GM21381 (cell line): ENCODE results near the gene SUPT3H.
A peak's percentile ranks its signal among the peaks of the same experiment; 100 is the strongest.
"Not testable (repeated sequence)": the region's sequence is repeated elsewhere in the genome, so short reads cannot be mapped to it uniquely, and the experiment has no call there.

Experiments used
- ATAC-seq: cut with Tn5 transposase; IDR thresholded peaks from one replicate; pipeline ENCODE4 v1.9.1; 2021; ENCODE audit warnings: mild to moderate bottlenecking, moderate library complexity; ENCODE audit not compliant: unreplicated experiment

SUPT3H gene

GRCh38 chr6:44920952-44921491, 456.7 kb downstream of the SUPT3H start:
- ATAC-seq = no peak

GRCh38 chr6:44918671-44919296, 458.9 kb downstream of the SUPT3H start:
- ATAC-seq = no peak

- no peak for ATAC-seq
Measured at GRCh38 chr6:44917430-44917829, 460.3 kb downstream of the SUPT3H start.

GRCh38 chr6:44915111-44915510, 462.6 kb downstream of the SUPT3H start:
- ATAC-seq = no peak

- no peak for ATAC-seq
Measured at GRCh38 chr6:44914141-44914540, 463.6 kb downstream of the SUPT3H start.

- ATAC-seq = no peak
Measured at GRCh38 chr6:44906761-44907160, 471.0 kb downstream of the SUPT3H start.

GRCh38 chr6:44900358-44900757, 477.4 kb downstream of the SUPT3H start:
- not testable (repeated sequence) for ATAC-seq

- ATAC-seq = no peak
Measured at GRCh38 chr6:44898296-44898930, 479.3 kb downstream of the SUPT3H start.

GRCh38 chr6:44897316-44897715, 480.4 kb downstream of the SUPT3H start:
- ATAC-seq = no peak

GRCh38 chr6:44896701-44897100, 481.0 kb downstream of the SUPT3H start:
- no peak for ATAC-seq

GRCh38 chr6:44892579-44892978, 485.2 kb downstream of the SUPT3H start:
- no peak for ATAC-seq

GRCh38 chr6:44879071-44879470, 498.7 kb downstream of the SUPT3H start:
- ATAC-seq = not testable (repeated sequence)

- ATAC-seq = not testable (repeated sequence)
Measured at GRCh38 chr6:44876638-44877037, 501.1 kb downstream of the SUPT3H start.

- peak; percentile 76 for ATAC-seq
Measured at GRCh38 chr6:44869321-44869897, 508.3 kb downstream of the SUPT3H start.

GRCh38 chr6:44868910-44869309, 508.8 kb downstream of the SUPT3H start:
- ATAC-seq = peak; percentile 17

GRCh38 chr6:44868335-44868668, 509.4 kb downstream of the SUPT3H start:
- peak; percentile 31 for ATAC-seq

- ATAC-seq = peak; percentile 67
Measured at GRCh38 chr6:44867571-44868334, 510.0 kb downstream of the SUPT3H start.

- ATAC-seq = not testable (repeated sequence)
Measured at GRCh38 chr6:44865184-44865583, 512.5 kb downstream of the SUPT3H start.

- no peak for ATAC-seq
Measured at GRCh38 chr6:44859901-44860410, 517.8 kb downstream of the SUPT3H start.

- no peak for ATAC-seq
Measured at GRCh38 chr6:44858998-44859397, 518.7 kb downstream of the SUPT3H start.

- no peak for ATAC-seq
Measured at GRCh38 chr6:44856479-44856878, 521.3 kb downstream of the SUPT3H start.
